Gastroesophageal sphincter (tissue), 4 donors: ENCODE results near the gene PTK6. TPM values are rescaled to one million over a fixed set of nuclear protein-coding genes. Genes with fewer than 3 reads are reported as not detected.

Source experiments
- ATAC-seq: fragments of 150-250 bp; one replicate; pipeline ENCODE4 v1.9.1; 2016; ENCODE audit warnings: mild to moderate bottlenecking, moderate library complexity
- H3K27ac ChIP-seq, 4 donors: fragments of 200-600 bp; sonication (generic) in 3 of 4; 1 replicate in 3 of 4; 2 replicates in 1 of 4; pipeline ENCODE4 v1.5.1; 2016 to 2019
- H3K27me3 ChIP-seq: fragments of 200-600 bp; sonication (generic); one replicate; pipeline ENCODE4 v1.5.1; 2019
- H3K36me3 ChIP-seq, 2 donors: fragments of 200-600 bp; sonication (generic); one replicate each; pipeline ENCODE4 v1.5.1; 2019; ENCODE audit warnings: control low read depth in 1 of 2
- H3K4me1 ChIP-seq, 3 donors: fragments of 200-600 bp; sonication (generic); 1 replicate in 2 of 3; 2 replicates in 1 of 3; pipeline ENCODE4 v1.5.1; 2016 to 2019; ENCODE audit warnings: control low read depth in 2 of 3
- H3K4me3 ChIP-seq, 2 donors: fragments of 200-600 bp; sonication (generic); one replicate each; pipeline ENCODE4 v1.5.1; 2019; ENCODE audit warnings: mild to moderate bottlenecking in 1 of 2, moderate library complexity in 1 of 2
- H3K9me3 ChIP-seq, 3 donors: fragments of 200-600 bp; sonication (generic); one replicate each; pipeline ENCODE4 v1.5.1; 2017 to 2019; ENCODE audit warnings: control low read depth in 2 of 3
- CTCF ChIP-seq, 4 experiments: fragments of 200-600 bp in 2 of 4; fragments of 450-650 bp in 2 of 4; sonication (generic) in 1 of 4; IDR thresholded peaks; one replicate each; pipeline ENCODE4 v1.5.1; 2017 to 2019; ENCODE audit warnings: antibody characterized with exemption in 4 of 4, mild to moderate bottlenecking in 2 of 4, moderate library complexity in 2 of 4
- EP300 ChIP-seq: sonication (generic); formaldehyde crosslinking; IDR thresholded peaks from one replicate; pipeline ENCODE4 v1.6.1; 2017; ENCODE audit warnings: antibody characterized with exemption, mild to moderate bottlenecking
- POLR2A ChIP-seq, 2 donors: fragments of 450-650 bp; IDR thresholded peaks; one replicate each; pipeline ENCODE4 v1.6.1; 2017; ENCODE audit warnings: antibody characterized with exemption in 2 of 2, mild to moderate bottlenecking in 2 of 2, moderate library complexity in 1 of 2
- POLR2AphosphoS5 ChIP-seq: sonication (generic); formaldehyde crosslinking; IDR thresholded peaks from one replicate; pipeline ENCODE4 v1.6.1; 2017; ENCODE audit warnings: antibody characterized with exemption
- WGBS, 2 donors: methylation state at CpG; one replicate each; pipeline ENCODE4 v1.1.5; 2018; ENCODE audit warnings: low coverage in 1 of 2; 5-methylcytosine and 5-hydroxymethylcytosine counted together
- total RNA-seq, 4 donors: library from RNA; depleted of rRNA; stranded (reverse); fragments of >200 nt; gene quantifications; one replicate each; pipeline ENCODE4 v1.1.0, GENCODE V29; 2016

PTK6 gene
- total RNA-seq, 4 donors from 2014 or later = 0.13 to 2.1 (median 0.42) TPM; not detected in 1

DNA sequence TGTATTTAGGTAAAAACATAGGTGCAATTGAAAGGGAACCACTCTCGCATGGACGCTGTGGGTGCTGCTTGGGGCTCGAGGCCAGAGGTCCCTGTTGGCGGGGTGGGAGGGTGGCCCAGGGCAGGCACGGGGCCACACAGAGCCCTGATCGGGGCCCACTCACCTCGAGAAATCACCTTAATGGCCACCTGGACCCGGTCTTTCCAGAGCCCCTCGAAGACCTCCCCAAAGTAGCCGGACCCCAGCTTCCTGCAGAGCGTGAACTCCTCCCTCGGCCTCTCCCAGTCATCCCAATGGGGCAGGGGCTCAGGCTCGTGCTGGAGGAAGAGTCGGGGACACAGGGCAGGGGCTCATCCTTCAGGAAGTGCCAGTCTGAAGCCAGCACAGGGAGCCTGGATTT is 3.8 kb downstream of the PTK6 start:
- Histone ChIP-seq H3K27me3 (peaks cover 64% of the 10 kb centered on the region), H3K4me1 (peaks cover 0 to 33% (median 11%) of the 10 kb centered on the region in 3 donors), H3K36me3 (no peaks in the 10 kb centered on the region), H3K9me3 (no peaks in the 10 kb centered on the region), H3K27ac (no peak overlapping the region), H3K4me3 (no peak overlapping the region)
- TF ChIP-seq EP300 (no peak), CTCF (IDR thresholded peaks at IDR 0.05) (no peak), POLR2A (IDR thresholded peaks at IDR 0.05) (no peak), POLR2AphosphoS5 (no peak)
- ATAC-seq = no peak
- WGBS, 2 donors = 31% methylated on average over 7 of the region's 14 CpGs; no CpG with 5 or more reads in 1 of the 2 donors

DNA sequence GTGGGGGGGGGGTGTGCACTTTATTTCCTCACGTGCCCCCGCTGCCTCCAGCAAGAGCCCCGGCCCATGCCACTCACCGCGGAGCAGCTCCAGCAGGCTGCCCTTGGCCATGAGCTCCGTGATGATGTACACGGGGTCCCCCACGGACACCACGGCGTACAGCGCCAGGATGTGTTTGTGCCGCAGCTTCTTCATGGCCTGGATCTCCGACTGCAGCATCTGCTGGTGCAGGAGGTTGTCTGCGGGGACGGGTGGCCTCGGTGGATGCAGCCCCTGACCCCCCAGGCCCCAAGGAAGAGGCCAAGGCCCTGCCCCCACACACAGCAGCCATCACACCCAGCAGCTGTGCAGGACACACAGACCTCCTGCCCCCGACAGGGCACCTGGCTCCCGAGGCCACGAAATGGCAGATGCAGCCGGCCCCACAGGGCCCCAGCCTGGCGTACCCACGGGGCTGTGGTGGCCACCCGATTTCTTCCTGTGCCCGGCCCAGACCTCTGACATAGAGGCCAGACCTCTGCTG is 4.7 kb downstream of the PTK6 start:
- no peak overlapping the region for H3K27ac ChIP-seq
- H3K9me3 ChIP-seq = no peaks in the 10 kb centered on the region
- 60 to 67% methylated on average over 2 to 3 of the region's 24 CpGs for WGBS, 2 donors
- no peak overlapping the region for H3K4me3 ChIP-seq
- H3K4me1 ChIP-seq = peaks cover 0 to 25% (median 4%) of the 10 kb centered on the region in 3 donors
- no peak for ATAC-seq
- TF ChIP-seq EP300 = no peak
- no peak for TF ChIP-seq POLR2A (IDR thresholded peaks at IDR 0.05)
- TF ChIP-seq CTCF (IDR thresholded peaks at IDR 0.05) = no peak
- no peak for TF ChIP-seq POLR2AphosphoS5
- H3K36me3 ChIP-seq = no peaks in the 10 kb centered on the region
- peaks cover 58% of the 10 kb centered on the region for H3K27me3 ChIP-seq

DNA sequence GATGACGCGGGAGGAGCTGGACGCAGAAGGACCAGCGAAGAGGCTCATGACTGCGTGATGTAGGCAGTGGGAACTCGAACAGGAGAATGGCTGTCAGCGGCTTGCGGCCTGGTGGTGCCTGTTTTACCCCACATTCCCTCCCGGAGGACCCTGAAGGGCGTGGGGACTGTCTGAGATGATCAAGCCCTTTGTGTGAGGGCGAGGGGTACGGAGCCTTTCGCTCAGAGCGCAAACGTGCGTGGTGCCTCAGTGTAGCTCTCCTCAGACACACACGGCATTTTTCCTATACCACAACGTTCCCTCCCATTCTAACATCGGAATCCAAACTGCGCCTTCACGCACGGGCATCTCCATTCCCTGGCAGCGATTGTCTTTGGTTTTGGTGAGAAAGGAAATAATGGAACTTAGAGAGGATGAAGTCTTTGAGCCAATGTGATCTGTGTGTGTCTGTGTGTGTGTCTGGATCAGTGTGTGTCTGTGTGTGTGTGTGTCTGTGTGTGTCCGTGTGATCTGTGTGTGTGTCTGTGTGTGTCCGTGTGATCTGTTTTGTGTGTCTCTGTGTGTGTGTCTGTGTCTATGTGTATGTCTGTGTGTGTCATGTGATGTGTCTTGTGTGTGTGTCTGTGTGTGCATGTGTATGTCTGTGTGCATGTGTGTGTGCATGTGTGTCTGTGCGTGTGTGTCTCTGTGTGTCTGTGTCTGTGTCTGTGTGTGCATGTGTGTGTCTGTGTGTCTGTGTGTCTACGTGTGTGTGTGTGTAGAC is 5.3 kb downstream of the PTK6 start:
- Histone ChIP-seq H3K9me3 (no peaks in the 10 kb centered on the region), H3K4me1 (peaks cover 0 to 18% (median 4%) of the 10 kb centered on the region in 3 donors), H3K27me3 (peaks cover 52% of the 10 kb centered on the region), H3K27ac (no peak overlapping the region), H3K4me3 (no peak overlapping the region), H3K36me3 (no peaks in the 10 kb centered on the region)
- no peak for ATAC-seq
- WGBS, 2 donors = 60 to 74% methylated on average over 1 to 15 of the region's 27 CpGs
- no peak for TF ChIP-seq POLR2A (IDR thresholded peaks at IDR 0.05)
- TF ChIP-seq EP300 = no peak
- no peak for TF ChIP-seq CTCF (IDR thresholded peaks at IDR 0.05)

- peaks cover 0 to 11% (median 4%) of the 10 kb centered on the region in 3 donors for H3K4me1 ChIP-seq
- peaks cover 43% of the 10 kb centered on the region for H3K27me3 ChIP-seq
- no CpG with 5 or more reads among the region's 14 CpGs for WGBS, 2 donors
- H3K4me3 ChIP-seq = no peak overlapping the region
- no peak for TF ChIP-seq POLR2AphosphoS5
- TF ChIP-seq POLR2A (IDR thresholded peaks at IDR 0.05) = no peak
- TF ChIP-seq EP300 = no peak
- no peak for TF ChIP-seq CTCF (IDR thresholded peaks at IDR 0.05)
- H3K9me3 ChIP-seq = no peaks in the 10 kb centered on the region
- no peaks in the 10 kb centered on the region for H3K36me3 ChIP-seq
- H3K27ac ChIP-seq = no peak overlapping the region
- ATAC-seq = no peak
These were observed 6.4 kb downstream of the PTK6 start for GRCh38 chr20:63530788-63531160.
